HFF-Myc (cell line): Measurements from ENCODE around the gene HOXB6.

Source experiments
- DNase-seq: peaks from one replicate; pipeline ENCODE4 v3.0.0-alpha.2; 2011; ENCODE audit warnings: low read depth; ENCODE audit errors: extremely low read depth
- H3K4me3 ChIP-seq: replicated peaks from 2 replicates; pipeline ENCODE4 v1.5.1; 2011; ENCODE audit warnings: low read depth, mild to moderate bottlenecking, control low read depth, low read length
- TF ChIP-seq, protein P1 (sequence below): IDR thresholded peaks from 2 replicates; pipeline ENCODE4 v1.5.1; 2012; ENCODE audit warnings: mild to moderate bottlenecking, low read depth, low read length, control low read depth; ENCODE audit errors: missing control alignments

Gene HOXB6

DNA sequence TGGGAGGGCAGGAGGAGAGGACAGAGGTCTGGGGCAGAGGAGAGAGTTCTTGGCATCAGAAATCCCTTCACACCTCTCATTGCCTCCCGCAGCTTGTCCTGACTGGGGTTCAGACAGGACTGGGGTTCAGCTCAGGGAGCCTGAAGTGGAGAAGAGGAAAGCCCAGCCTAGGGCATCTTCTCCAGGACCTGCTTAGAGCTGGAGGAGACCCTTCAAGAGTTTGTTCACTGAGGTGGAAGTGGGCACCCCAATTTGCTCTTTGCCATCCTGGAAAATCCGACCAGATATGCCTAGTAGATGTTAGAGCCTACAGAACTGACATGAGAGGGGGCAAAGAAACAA lies 16.7 kb downstream of the HOXB6 start:
- TF ChIP-seq, protein P1, sequence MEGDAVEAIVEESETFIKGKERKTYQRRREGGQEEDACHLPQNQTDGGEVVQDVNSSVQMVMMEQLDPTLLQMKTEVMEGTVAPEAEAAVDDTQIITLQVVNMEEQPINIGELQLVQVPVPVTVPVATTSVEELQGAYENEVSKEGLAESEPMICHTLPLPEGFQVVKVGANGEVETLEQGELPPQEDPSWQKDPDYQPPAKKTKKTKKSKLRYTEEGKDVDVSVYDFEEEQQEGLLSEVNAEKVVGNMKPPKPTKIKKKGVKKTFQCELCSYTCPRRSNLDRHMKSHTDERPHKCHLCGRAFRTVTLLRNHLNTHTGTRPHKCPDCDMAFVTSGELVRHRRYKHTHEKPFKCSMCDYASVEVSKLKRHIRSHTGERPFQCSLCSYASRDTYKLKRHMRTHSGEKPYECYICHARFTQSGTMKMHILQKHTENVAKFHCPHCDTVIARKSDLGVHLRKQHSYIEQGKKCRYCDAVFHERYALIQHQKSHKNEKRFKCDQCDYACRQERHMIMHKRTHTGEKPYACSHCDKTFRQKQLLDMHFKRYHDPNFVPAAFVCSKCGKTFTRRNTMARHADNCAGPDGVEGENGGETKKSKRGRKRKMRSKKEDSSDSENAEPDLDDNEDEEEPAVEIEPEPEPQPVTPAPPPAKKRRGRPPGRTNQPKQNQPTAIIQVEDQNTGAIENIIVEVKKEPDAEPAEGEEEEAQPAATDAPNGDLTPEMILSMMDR, result no peak

DNA sequence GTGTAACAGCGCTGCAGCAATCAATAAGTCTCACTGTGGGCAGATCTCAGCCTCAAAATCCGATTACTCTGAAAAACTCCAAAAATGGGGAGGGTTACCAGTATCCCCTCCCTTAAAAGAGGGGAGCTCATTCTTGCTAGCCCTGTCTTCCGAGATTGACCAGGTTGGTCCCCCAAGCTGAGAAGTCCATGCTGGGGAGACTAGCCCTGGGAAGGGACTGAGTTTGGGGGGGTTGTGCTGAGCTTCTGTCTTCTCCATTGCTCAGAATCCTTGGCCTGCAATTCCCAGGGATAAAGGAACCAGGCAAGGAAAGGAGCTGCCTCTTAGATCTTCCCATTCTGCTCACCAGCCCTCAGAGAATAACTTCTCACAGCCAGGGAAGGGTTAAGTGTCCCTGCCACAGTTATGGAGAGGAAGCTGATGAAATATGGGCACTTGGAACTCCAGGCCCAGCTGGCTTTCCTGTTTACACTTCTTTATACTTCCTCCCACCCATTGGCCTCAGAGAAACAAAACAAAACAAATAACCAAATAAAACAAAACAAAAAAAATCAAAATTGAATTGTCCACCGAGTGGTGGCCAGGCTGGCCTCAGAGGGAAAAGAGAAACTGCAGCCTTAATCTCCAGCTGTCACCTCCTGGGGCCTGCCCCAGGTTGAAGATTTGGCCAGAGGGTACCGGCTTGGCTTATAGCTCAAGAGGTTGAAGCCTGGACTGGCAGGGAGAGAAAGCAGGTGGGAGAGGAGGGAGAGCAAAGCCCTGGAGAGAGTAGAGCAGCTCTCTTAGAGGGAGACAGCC lies 17.3 kb downstream of the HOXB6 start:
- TF ChIP-seq, protein P1, result no peak
- no peak overlapping the region for H3K4me3 ChIP-seq
- no peak for DNase-seq

More for the DNA sequence above, 16.7 kb downstream of the HOXB6 start:
- H3K4me3 ChIP-seq, result no peak overlapping the region
- no peak for DNase-seq

DNA sequence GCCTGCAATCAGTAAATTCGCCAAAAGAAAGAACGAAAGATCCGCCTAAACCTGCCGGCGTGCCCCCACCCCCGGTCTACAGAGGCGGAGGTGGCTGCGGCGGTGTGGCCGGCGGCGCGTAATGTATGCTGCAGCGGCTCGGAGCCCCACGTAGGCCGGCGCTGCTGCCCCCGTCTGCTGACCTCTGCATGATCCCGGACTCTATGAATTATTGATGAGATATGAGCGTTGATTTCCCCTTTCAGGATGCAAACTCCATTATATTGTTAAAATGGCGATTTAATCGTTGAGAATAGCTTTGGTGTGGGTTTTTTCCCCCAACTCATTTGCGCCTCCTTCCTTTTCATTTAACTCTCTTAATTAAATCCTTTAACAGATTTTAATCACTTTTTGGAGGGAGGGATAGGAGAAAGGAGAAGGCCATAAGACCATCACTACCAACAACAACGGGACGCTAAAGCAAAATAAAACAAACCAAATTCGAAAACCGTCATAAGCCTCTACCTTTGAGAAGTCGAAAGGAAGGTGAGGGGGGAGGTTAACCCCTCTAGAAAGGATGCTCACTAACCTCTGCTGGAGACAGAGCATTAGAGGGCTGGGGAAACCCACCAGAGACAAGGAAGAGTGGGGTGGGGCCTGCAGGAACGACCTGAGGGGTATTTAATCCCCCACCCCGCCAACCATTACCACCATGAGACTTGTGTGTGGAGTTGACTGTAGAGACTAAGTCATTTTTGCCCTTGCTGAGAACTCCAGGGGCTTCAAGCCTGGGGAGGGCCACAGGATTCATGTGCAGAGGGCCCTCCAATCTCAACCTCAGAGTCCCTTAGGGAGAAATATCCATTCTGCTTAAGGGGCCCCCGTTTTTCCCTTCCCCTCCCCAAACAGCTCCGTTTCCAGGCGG lies 18.2 kb downstream of the HOXB6 start:
- DNase-seq, result no peak
- TF ChIP-seq, protein P1, result no peak
- H3K4me3 ChIP-seq, result peak overlapping the region; percentile 57

DNA sequence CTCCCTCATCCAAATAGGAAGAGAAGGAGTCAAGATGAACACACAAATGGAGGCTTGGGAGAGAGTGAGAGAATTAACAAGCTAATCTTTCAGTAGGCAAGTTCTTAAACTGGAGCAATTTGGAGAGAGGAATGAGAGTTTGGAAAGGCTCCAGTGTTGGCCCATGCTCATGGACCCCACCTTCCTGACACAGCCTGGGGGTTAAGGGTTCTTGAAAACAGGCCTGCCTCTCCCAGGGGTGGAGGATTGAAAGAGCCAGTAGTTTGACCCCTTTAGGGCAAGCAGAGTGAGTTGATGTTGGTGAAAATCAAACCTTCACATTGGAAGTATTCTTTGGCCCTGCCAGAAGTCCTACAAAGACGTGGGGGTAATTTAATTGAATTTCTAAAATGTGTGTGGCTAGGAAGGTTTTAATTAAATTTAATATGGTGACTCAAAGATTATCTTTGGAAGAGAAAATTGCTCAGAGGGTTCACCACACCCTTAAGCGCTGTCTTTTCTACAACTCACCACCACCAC lies 20.5 kb downstream of the HOXB6 start:
- H3K4me3 ChIP-seq, result no peak overlapping the region
- TF ChIP-seq, protein P1, result no peak

DNA sequence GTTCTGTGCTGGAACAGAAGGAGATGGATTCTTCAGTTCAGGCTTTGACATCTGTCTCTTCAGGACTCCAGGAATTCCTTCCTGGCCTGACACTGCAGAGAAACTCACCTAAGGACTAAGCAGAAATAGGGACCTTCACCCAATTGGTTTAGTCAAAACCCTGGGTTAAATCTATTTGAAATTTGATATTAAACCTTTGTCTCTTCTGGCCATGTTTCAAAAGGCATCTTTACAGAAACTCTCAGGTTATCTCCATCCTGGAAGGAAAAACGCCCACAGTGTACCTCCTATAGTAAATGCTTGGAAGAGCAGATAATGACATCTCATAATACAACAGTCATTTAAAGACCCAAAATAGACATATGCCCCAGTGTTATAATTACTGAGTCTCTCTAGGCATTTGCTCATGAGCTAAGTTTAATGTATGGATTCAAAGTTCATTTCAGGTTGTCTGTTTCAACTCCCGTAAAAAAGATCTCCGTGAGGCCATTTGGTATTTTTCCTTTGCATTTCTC lies 21.0 kb downstream of the HOXB6 start:
- H3K4me3 ChIP-seq, result no peak overlapping the region
- TF ChIP-seq, protein P1, result no peak
- DNase-seq, result no peak

More for the DNA sequence above, 20.5 kb downstream of the HOXB6 start:
- DNase-seq, result no peak

DNA sequence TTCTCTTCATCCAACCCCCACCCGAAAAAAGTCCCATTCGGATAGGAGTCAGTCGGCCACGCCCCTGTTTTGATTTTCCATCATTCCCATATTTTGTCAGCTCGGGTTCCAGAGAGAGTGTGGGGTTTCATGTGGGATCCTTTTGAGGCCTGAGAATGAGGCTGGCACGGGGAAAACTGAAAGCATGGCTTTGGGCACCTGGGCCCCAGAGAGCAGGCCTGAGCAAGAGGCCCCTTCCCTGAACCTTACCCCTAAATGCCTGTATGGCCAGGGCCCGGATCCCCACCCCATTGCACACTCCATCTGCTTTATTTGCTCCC lies 22.1 kb downstream of the HOXB6 start:
- DNase-seq, result no peak
- TF ChIP-seq, protein P1, result no peak
- H3K4me3 ChIP-seq, result no peak overlapping the region
